Stimulated activated CD4-positive, alpha-beta T cell treated with anti-CD3 and anti-CD28 coated beads, Interleukin-15, amount 100 ng/mL, for 48 hours (primary cell): ENCODE data around the gene SOX2.

ENCODE experiments used
- DNase-seq, 2 donors: peaks; one replicate each; pipeline ENCODE4 v3.0.0-alpha.2; 2020; ENCODE audit warnings: low read depth in 2 of 2

The SOX2 gene

GRCh38 chr3:181722766-181723425, 11.2 kb downstream of the SOX2 start:
- no peak for DNase-seq

GRCh38 chr3:181723625-181724191, 12.0 kb downstream of the SOX2 start:
- DNase-seq, result no peak

- no peak for DNase-seq
These were observed 12.7 kb downstream of the SOX2 start for GRCh38 chr3:181724192-181724965.

- no peak for DNase-seq
These were observed 13.5 kb downstream of the SOX2 start for GRCh38 chr3:181725131-181725731.

GRCh38 chr3:181725830-181726229, 14.1 kb downstream of the SOX2 start:
- no peak for DNase-seq

GRCh38 chr3:181726351-181727330, 14.9 kb downstream of the SOX2 start:
- no peak for DNase-seq

GRCh38 chr3:181727341-181728032, 15.8 kb downstream of the SOX2 start:
- no peak for DNase-seq

GRCh38 chr3:181728470-181729340, 17.0 kb downstream of the SOX2 start:
- DNase-seq, result no peak

- no peak for DNase-seq
These were observed 17.7 kb downstream of the SOX2 start for GRCh38 chr3:181729341-181729869.

- DNase-seq, result no peak
These were observed 18.6 kb downstream of the SOX2 start for GRCh38 chr3:181730316-181730715.

GRCh38 chr3:181730934-181731333, 19.2 kb downstream of the SOX2 start:
- no peak for DNase-seq

GRCh38 chr3:181735911-181736310, 24.2 kb downstream of the SOX2 start:
- DNase-seq, result no peak

- no peak for DNase-seq
These were observed 26.8 kb downstream of the SOX2 start for GRCh38 chr3:181738551-181738950.

- no peak for DNase-seq
These were observed 27.9 kb downstream of the SOX2 start for GRCh38 chr3:181739628-181740027.

- no peak for DNase-seq
These were observed 29.7 kb downstream of the SOX2 start for GRCh38 chr3:181741417-181741816.

- DNase-seq, result no peak
These were observed 40.5 kb downstream of the SOX2 start for GRCh38 chr3:181752202-181752671.

- DNase-seq, result no peak
These were observed 41.7 kb downstream of the SOX2 start for GRCh38 chr3:181753391-181753790.

- no peak for DNase-seq
These were observed 44.2 kb downstream of the SOX2 start for GRCh38 chr3:181755959-181756358.

GRCh38 chr3:181756645-181757297, 45.0 kb downstream of the SOX2 start:
- DNase-seq, result no peak
